NT2/D1 (cell line): ENCODE measurements around the gene ACTA2.

ENCODE experiments used
- DNase-seq: peaks from one replicate; pipeline ENCODE4 v3.0.0-alpha.2; 2011; ENCODE audit warnings: low read depth, low spot score
- H3K27me3 ChIP-seq: 2 replicates; pipeline ENCODE4 v1.6.0; 2011; ENCODE audit warnings: mild to moderate bottlenecking; ENCODE audit not compliant: insufficient read length, insufficient read depth
- H3K36me3 ChIP-seq: 2 replicates; pipeline ENCODE4 v1.6.1; 2011; ENCODE audit warnings: mild to moderate bottlenecking, low read length, mixed read lengths; ENCODE audit not compliant: insufficient read depth, insufficient read length
- H3K4me1 ChIP-seq: 2 replicates; pipeline ENCODE4 v1.5.1; 2011; ENCODE audit not compliant: insufficient read depth, insufficient read length
- H3K4me3 ChIP-seq: 2 replicates; pipeline ENCODE4 v1.5.1; 2011; ENCODE audit warnings: low read depth; ENCODE audit not compliant: insufficient read length
- H3K9ac ChIP-seq: 2 replicates; pipeline ENCODE4 v1.6.0; 2011; ENCODE audit warnings: low read depth; ENCODE audit not compliant: insufficient read length
- H3K9me3 ChIP-seq: 2 replicates; pipeline ENCODE4 v1.5.1; 2011; ENCODE audit warnings: mild to moderate bottlenecking, low read length; ENCODE audit not compliant: insufficient read depth
- SUZ12 ChIP-seq: IDR thresholded peaks from 2 replicates; pipeline ENCODE4 v1.6.1; 2011; ENCODE audit not compliant: insufficient read length, insufficient read depth; ENCODE audit errors: extremely low read depth
- YY1 ChIP-seq: IDR thresholded peaks from 2 replicates; pipeline ENCODE4 v1.6.1; 2011; ENCODE audit not compliant: insufficient read length, insufficient read depth
- ZNF274 ChIP-seq: IDR thresholded peaks from 2 replicates; pipeline ENCODE4 v1.6.1; 2011; ENCODE audit warnings: mild to moderate bottlenecking, low read depth, low read length

The ACTA2 gene

GRCh38 chr10:88892222-88892967 lies 60.2 kb downstream of the ACTA2 start:
- Histone ChIP-seq H3K4me1 (peaks cover 3% of the 10 kb centered on the region), H3K36me3 (no peaks in the 10 kb centered on the region), H3K27me3 (no peaks in the 10 kb centered on the region), H3K4me3 (no peak overlapping the region), H3K9ac (no peak overlapping the region), H3K9me3 (no peaks in the 10 kb centered on the region)
- no peak for DNase-seq
- no peak for TF ChIP-seq ZNF274
- no peak for TF ChIP-seq YY1
- TF ChIP-seq SUZ12 = no peak

- H3K4me1 ChIP-seq = no peaks in the 10 kb centered on the region
- no peaks in the 10 kb centered on the region for H3K9me3 ChIP-seq
- no peak for DNase-seq
- H3K9ac ChIP-seq = no peak overlapping the region
- no peak overlapping the region for H3K4me3 ChIP-seq
- no peaks in the 10 kb centered on the region for H3K36me3 ChIP-seq
- no peaks in the 10 kb centered on the region for H3K27me3 ChIP-seq
- TF ChIP-seq YY1 = no peak
- TF ChIP-seq ZNF274 = no peak
- TF ChIP-seq SUZ12 = no peak
Measured at GRCh38 chr10:88890681-88891381, 61.7 kb downstream of the ACTA2 start.

GRCh38 chr10:88889559-88890337 lies 62.8 kb downstream of the ACTA2 start:
- no peak for DNase-seq
- no peak for TF ChIP-seq YY1
- TF ChIP-seq ZNF274 = no peak
- no peak for TF ChIP-seq SUZ12

GRCh38 chr10:88888810-88889445 lies 63.6 kb downstream of the ACTA2 start:
- no peak for TF ChIP-seq SUZ12
- TF ChIP-seq ZNF274 = no peak
- no peak for TF ChIP-seq YY1
- no peak for DNase-seq
- Histone ChIP-seq H3K36me3 (no peaks in the 10 kb centered on the region), H3K27me3 (no peaks in the 10 kb centered on the region), H3K4me1 (no peaks in the 10 kb centered on the region), H3K9ac (no peak overlapping the region), H3K4me3 (no peak overlapping the region), H3K9me3 (no peaks in the 10 kb centered on the region)

More at GRCh38 chr10:88889559-88890337, 62.8 kb downstream of the ACTA2 start:
- Histone ChIP-seq H3K27me3 (no peaks in the 10 kb centered on the region), H3K9me3 (no peaks in the 10 kb centered on the region), H3K4me3 (no peak overlapping the region), H3K9ac (no peak overlapping the region), H3K4me1 (no peaks in the 10 kb centered on the region), H3K36me3 (no peaks in the 10 kb centered on the region)

GRCh38 chr10:88886557-88886956 lies 66.0 kb downstream of the ACTA2 start:
- DNase-seq = no peak
- Histone ChIP-seq H3K9me3 (no peaks in the 10 kb centered on the region), H3K4me3 (no peak overlapping the region), H3K4me1 (no peaks in the 10 kb centered on the region), H3K27me3 (peaks cover 7% of the 10 kb centered on the region), H3K9ac (no peak overlapping the region), H3K36me3 (no peaks in the 10 kb centered on the region)
- TF ChIP-seq ZNF274 = no peak
- TF ChIP-seq YY1 = no peak
- no peak for TF ChIP-seq SUZ12
